ENCODE data around the gene ATG10.
"Not testable (repeated sequence)": the region's sequence is repeated elsewhere in the genome, so short reads cannot be mapped to it uniquely, and the experiment has no call there.

Gene ATG10

GRCh38 chr5:81936066-81936465, 35.8 kb upstream of the ATG10 start:
- Histone ChIP-seq H3K9me3 (no peaks in the 10 kb centered on the region), H3K4me1 (no peaks in the 10 kb centered on the region), H3K27me3 (no peaks in the 10 kb centered on the region), H3K4me3 (ENCODE audit: low read depth, low read length) (no peak overlapping the region), H3K36me3 (no peaks in the 10 kb centered on the region)
- DNase-seq: no peak
- TF ChIP-seq CTCF (IDR thresholded peaks at IDR 0.05; ENCODE audit: low read depth, low read length): no peak

DNA sequence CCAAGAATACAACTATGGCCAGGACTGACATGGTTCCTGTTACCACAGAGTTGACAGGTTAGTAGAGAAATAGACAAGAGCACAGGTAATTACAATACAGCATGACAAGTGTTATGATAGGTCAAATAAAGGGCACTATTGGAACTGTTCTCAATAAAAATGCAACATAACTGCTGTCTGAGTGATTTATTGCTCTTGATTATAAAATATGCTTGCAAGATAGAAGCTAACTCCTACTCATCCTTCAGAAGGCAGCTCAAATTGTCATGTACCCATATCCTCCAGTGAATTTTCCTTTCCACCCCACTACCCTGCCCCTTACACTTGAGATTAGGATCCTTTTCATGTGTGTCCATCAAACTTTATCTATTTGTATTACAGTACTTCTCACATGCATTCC, 35.1 kb upstream of the ATG10 start:
- H3K4me3 ChIP-seq (ENCODE audit: low read depth, low read length): no peak overlapping the region
- H3K27me3 ChIP-seq: no peaks in the 10 kb centered on the region
- DNase-seq: no peak
- H3K9me3 ChIP-seq: no peaks in the 10 kb centered on the region
- H3K4me1 ChIP-seq: no peaks in the 10 kb centered on the region
- no peaks in the 10 kb centered on the region for H3K36me3 ChIP-seq
- no peak for TF ChIP-seq CTCF (IDR thresholded peaks at IDR 0.05; ENCODE audit: low read depth, low read length)

GRCh38 chr5:81942746-81943145, 29.1 kb upstream of the ATG10 start:
- H3K27me3 ChIP-seq: no peaks in the 10 kb centered on the region
- no peak overlapping the region for H3K4me3 ChIP-seq (ENCODE audit: low read depth, low read length)
- no peaks in the 10 kb centered on the region; the same call in 1 of the 2 replicates for H3K9me3 ChIP-seq
- no peaks in the 10 kb centered on the region for H3K36me3 ChIP-seq
- no peak for DNase-seq
- no peak for TF ChIP-seq CTCF (IDR thresholded peaks at IDR 0.05; ENCODE audit: low read depth, low read length)
- H3K4me1 ChIP-seq: no peaks in the 10 kb centered on the region

- TF ChIP-seq CTCF (IDR thresholded peaks at IDR 0.05; ENCODE audit: low read depth, low read length): no peak
- no peaks in the 10 kb centered on the region for H3K9me3 ChIP-seq
- DNase-seq: no peak
These were observed 23.5 kb upstream of the ATG10 start for GRCh38 chr5:81948349-81948748.

DNA sequence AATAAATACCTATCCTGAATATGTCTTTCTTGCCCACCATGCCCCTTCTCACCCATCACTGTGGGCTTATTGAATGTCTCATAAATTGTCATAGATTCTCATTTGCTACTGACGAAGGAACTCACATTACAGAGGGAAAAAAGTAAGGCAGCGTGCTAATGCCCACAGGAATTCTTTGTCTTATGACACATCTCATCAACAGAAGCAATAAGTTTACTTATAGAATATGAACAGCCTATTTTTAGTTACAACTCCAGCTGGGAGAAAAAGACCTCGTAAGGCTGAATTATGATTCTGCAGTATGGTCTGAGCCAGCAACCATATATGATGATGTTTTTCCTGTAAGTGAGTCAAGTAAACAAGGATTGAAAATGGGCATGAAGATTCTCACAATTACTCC, 22.4 kb upstream of the ATG10 start:
- Histone ChIP-seq H3K9me3 (no peaks in the 10 kb centered on the region), H3K36me3 (no peaks in the 10 kb centered on the region), H3K4me3 (ENCODE audit: low read depth, low read length) (no peak overlapping the region), H3K27me3 (no peaks in the 10 kb centered on the region), H3K4me1 (no peaks in the 10 kb centered on the region)
- no peak for TF ChIP-seq CTCF (IDR thresholded peaks at IDR 0.05; ENCODE audit: low read depth, low read length)
- DNase-seq: no peak

More at GRCh38 chr5:81948349-81948748, 23.5 kb upstream of the ATG10 start:
- Histone ChIP-seq H3K4me1 (no peaks in the 10 kb centered on the region), H3K36me3 (no peaks in the 10 kb centered on the region), H3K4me3 (ENCODE audit: low read depth, low read length) (no peak overlapping the region), H3K27me3 (no peaks in the 10 kb centered on the region)

- Histone ChIP-seq H3K36me3 (no peaks in the 10 kb centered on the region), H3K4me1 (no peaks in the 10 kb centered on the region), H3K9me3 (no peaks in the 10 kb centered on the region), H3K4me3 (ENCODE audit: low read depth, low read length) (no peak overlapping the region), H3K27me3 (no peaks in the 10 kb centered on the region)
- no peak for TF ChIP-seq CTCF (IDR thresholded peaks at IDR 0.05; ENCODE audit: low read depth, low read length)
- DNase-seq: no peak
These were observed 20.8 kb upstream of the ATG10 start for GRCh38 chr5:81950996-81951395.

DNA sequence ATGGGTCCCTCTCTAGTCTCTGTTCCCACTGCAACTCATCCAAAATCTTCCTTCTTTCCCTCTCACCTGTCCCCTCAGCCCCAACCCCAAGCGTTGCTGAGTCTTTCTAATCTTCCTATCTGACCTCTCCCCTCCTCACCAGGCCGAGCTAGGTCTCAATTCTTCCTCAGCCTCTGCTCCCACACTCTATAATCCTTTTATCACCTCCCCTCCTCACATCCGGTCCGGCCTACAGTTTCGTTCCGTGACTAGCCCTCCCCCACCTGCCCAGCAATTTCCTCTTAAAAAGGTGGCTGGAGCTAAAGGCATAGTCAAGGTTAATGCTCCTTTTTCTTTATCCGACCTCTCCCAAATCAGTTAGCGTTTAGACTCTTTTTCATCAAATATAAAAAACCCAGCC, 17.0 kb upstream of the ATG10 start:
- DNase-seq; H3K4me1 ChIP-seq; H3K9me3 ChIP-seq; H3K36me3 ChIP-seq; H3K4me3 ChIP-seq (ENCODE audit: low read depth, low read length); H3K27me3 ChIP-seq: not testable (repeated sequence)

DNA sequence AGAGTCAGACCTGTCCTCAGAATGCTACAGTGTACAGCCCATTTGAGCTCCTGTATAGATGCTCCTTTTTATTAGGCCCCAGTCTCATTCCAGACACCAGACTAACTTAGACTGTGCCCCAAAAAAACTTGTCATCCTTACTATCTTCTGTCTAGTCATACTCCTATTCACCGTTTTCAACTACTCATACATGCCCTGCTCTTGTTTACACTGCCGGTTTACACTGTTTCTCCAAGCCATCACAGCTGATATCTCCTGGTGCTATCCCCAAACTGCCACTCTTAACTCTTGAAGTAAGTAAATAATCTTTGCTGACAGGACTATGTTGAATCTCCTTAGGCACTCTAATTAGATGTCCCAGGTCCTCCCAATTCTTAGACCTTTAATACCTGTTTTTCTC, 13.7 kb upstream of the ATG10 start:
- H3K9me3 ChIP-seq; H3K4me1 ChIP-seq; H3K4me3 ChIP-seq (ENCODE audit: low read depth, low read length); DNase-seq; H3K27me3 ChIP-seq; H3K36me3 ChIP-seq: not testable (repeated sequence)

All from BE2C (cell line).